ES-I3 (cell line): ENCODE measurements around the gene EML4.
"Not testable (repeated sequence)": the region's sequence is repeated elsewhere in the genome, so short reads cannot be mapped to it uniquely, and the experiment has no call there.

ENCODE experiments used
- H3K36me3 ChIP-seq: 2 replicates; pipeline ENCODE4 v1.6.1; 2013; ENCODE audit warnings: mild to moderate bottlenecking, low read length, control low read depth, moderate library complexity; ENCODE audit not compliant: insufficient read depth
- H3K4me1 ChIP-seq: 2 replicates; pipeline ENCODE4 v1.6.1; 2013; ENCODE audit warnings: mild to moderate bottlenecking, control low read depth, low read length; ENCODE audit not compliant: insufficient read depth
- H3K9ac ChIP-seq: 2 replicates; pipeline ENCODE4 v1.6.1; 2013; ENCODE audit warnings: low read depth, mild to moderate bottlenecking, low read length, moderate library complexity
- H3K9me3 ChIP-seq: 2 replicates; pipeline ENCODE4 v1.6.1; 2013; ENCODE audit warnings: mild to moderate bottlenecking, low read length, moderate library complexity; ENCODE audit not compliant: control insufficient read depth, insufficient read depth

The EML4 gene

GRCh38 chr2:42248846-42249245 lies 79.7 kb downstream of the EML4 start:
- Histone ChIP-seq H3K36me3 (no peaks in the 10 kb centered on the region; the same call in 1 of the 2 replicates), H3K4me1 (no peaks in the 10 kb centered on the region), H3K9ac (no peak overlapping the region), H3K9me3 (no peaks in the 10 kb centered on the region)

GRCh38 chr2:42249284-42249683 lies 80.1 kb downstream of the EML4 start:
- no peaks in the 10 kb centered on the region for H3K4me1 ChIP-seq
- H3K9me3 ChIP-seq = no peaks in the 10 kb centered on the region
- H3K9ac ChIP-seq = no peak overlapping the region
- H3K36me3 ChIP-seq = no peaks in the 10 kb centered on the region; the same call in 1 of the 2 replicates

- Histone ChIP-seq H3K9ac (no peak overlapping the region), H3K9me3 (no peaks in the 10 kb centered on the region), H3K36me3 (no peaks in the 10 kb centered on the region; the same call in 1 of the 2 replicates), H3K4me1 (no peaks in the 10 kb centered on the region)
Measured at GRCh38 chr2:42249887-42250286, 80.7 kb downstream of the EML4 start.

GRCh38 chr2:42250925-42251324 lies 81.8 kb downstream of the EML4 start:
- no peaks in the 10 kb centered on the region; the same call in 1 of the 2 replicates for H3K36me3 ChIP-seq
- H3K9ac ChIP-seq = no peak overlapping the region
- H3K9me3 ChIP-seq = no peaks in the 10 kb centered on the region
- H3K4me1 ChIP-seq = no peaks in the 10 kb centered on the region

GRCh38 chr2:42252464-42252863 lies 83.3 kb downstream of the EML4 start:
- no peaks in the 10 kb centered on the region for H3K36me3 ChIP-seq
- H3K4me1 ChIP-seq = no peaks in the 10 kb centered on the region

GRCh38 chr2:42254186-42254895 lies 85.2 kb downstream of the EML4 start:
- Histone ChIP-seq H3K9me3 (no peaks in the 10 kb centered on the region), H3K4me1 (no peaks in the 10 kb centered on the region), H3K9ac (no peak overlapping the region), H3K36me3 (no peaks in the 10 kb centered on the region)

More at GRCh38 chr2:42252464-42252863, 83.3 kb downstream of the EML4 start:
- Histone ChIP-seq H3K9ac (no peak overlapping the region), H3K9me3 (no peaks in the 10 kb centered on the region)

GRCh38 chr2:42256505-42256904 lies 87.4 kb downstream of the EML4 start:
- H3K9ac ChIP-seq = no peak overlapping the region
- no peaks in the 10 kb centered on the region for H3K9me3 ChIP-seq
- no peaks in the 10 kb centered on the region for H3K4me1 ChIP-seq
- no peaks in the 10 kb centered on the region; the same call in 1 of the 2 replicates for H3K36me3 ChIP-seq

GRCh38 chr2:42261518-42262195 lies 92.5 kb downstream of the EML4 start:
- no peaks in the 10 kb centered on the region for H3K9me3 ChIP-seq
- H3K9ac ChIP-seq = no peak overlapping the region
- no peaks in the 10 kb centered on the region; the same call in 1 of the 2 replicates for H3K36me3 ChIP-seq
- H3K4me1 ChIP-seq = no peaks in the 10 kb centered on the region

GRCh38 chr2:42266236-42266635 lies 97.1 kb downstream of the EML4 start:
- Histone ChIP-seq H3K9ac (no peak overlapping the region), H3K4me1 (no peaks in the 10 kb centered on the region), H3K9me3 (no peaks in the 10 kb centered on the region), H3K36me3 (no peaks in the 10 kb centered on the region; the same call in 1 of the 2 replicates)

GRCh38 chr2:42267530-42267929 lies 98.4 kb downstream of the EML4 start:
- Histone ChIP-seq H3K9me3 (no peaks in the 10 kb centered on the region), H3K36me3 (no peaks in the 10 kb centered on the region; the same call in 1 of the 2 replicates), H3K4me1 (no peaks in the 10 kb centered on the region), H3K9ac (no peak overlapping the region)

GRCh38 chr2:42268528-42269151 lies 99.5 kb downstream of the EML4 start:
- Histone ChIP-seq H3K36me3 (no peaks in the 10 kb centered on the region; the same call in 1 of the 2 replicates), H3K9ac (no peak overlapping the region), H3K4me1 (no peaks in the 10 kb centered on the region), H3K9me3 (no peaks in the 10 kb centered on the region)

GRCh38 chr2:42270757-42271156 lies 101.6 kb downstream of the EML4 start:
- no peaks in the 10 kb centered on the region for H3K36me3 ChIP-seq
- H3K4me1 ChIP-seq = no peaks in the 10 kb centered on the region
- no peak overlapping the region for H3K9ac ChIP-seq
- H3K9me3 ChIP-seq = no peaks in the 10 kb centered on the region

- not testable (repeated sequence) for H3K4me1 ChIP-seq, H3K9ac ChIP-seq, H3K9me3 ChIP-seq, H3K36me3 ChIP-seq
Measured at GRCh38 chr2:42271246-42271645, 102.1 kb downstream of the EML4 start.

- Histone ChIP-seq H3K9me3 (no peaks in the 10 kb centered on the region), H3K36me3 (no peaks in the 10 kb centered on the region), H3K9ac (no peak overlapping the region), H3K4me1 (no peaks in the 10 kb centered on the region)
Measured at GRCh38 chr2:42274863-42275262, 105.7 kb downstream of the EML4 start.
